ENCODE data around the gene BICC1.
"Not testable (repeated sequence)": the region's sequence is repeated elsewhere in the genome, so short reads cannot be mapped to it uniquely, and the experiment has no call there.

Gene BICC1

GRCh38 chr10:58857251-58857805 is 344.7 kb downstream of the BICC1 start:
- TF ChIP-seq SPI1 (IDR thresholded peaks at IDR 0.05; ENCODE audit: borderline replicate concordance, low read depth) (no peak), POLR2AphosphoS5 (IDR thresholded peaks at IDR 0.05; ENCODE audit: low read depth) (no peak), CTCF (IDR thresholded peaks at IDR 0.05; ENCODE audit: insufficient read depth, low read length) (no peak), REST (IDR thresholded peaks at IDR 0.05; ENCODE audit: insufficient replicate concordance, low read depth) (no peak), GABPA (IDR thresholded peaks at IDR 0.05; ENCODE audit: low read depth) (no peak)
- H3K27ac ChIP-seq (replicated peaks), result no peak overlapping the region
- no peak overlapping the region for H3K4me3 ChIP-seq (replicated peaks; ENCODE audit: insufficient read depth, low read length)
- no peak for DNase-seq (ENCODE audit: low read depth in 1 of 2, low spot score in 1 of 2)
- H3K27me3 ChIP-seq (ENCODE audit: insufficient read depth, poor library complexity, severe bottlenecking), result no peaks in the 10 kb centered on the region

GRCh38 chr10:58858123-58858522 is 345.5 kb downstream of the BICC1 start:
- not testable (repeated sequence) for H3K27ac ChIP-seq (replicated peaks); H3K4me3 ChIP-seq (replicated peaks; ENCODE audit: insufficient read depth, low read length); DNase-seq (ENCODE audit: low read depth in 1 of 2, low spot score in 1 of 2); H3K27me3 ChIP-seq (ENCODE audit: insufficient read depth, poor library complexity, severe bottlenecking)

GRCh38 chr10:58859526-58859925 is 346.9 kb downstream of the BICC1 start:
- DNase-seq (ENCODE audit: low read depth in 1 of 2, low spot score in 1 of 2), result no peak
- H3K27me3 ChIP-seq (ENCODE audit: insufficient read depth, poor library complexity, severe bottlenecking), result no peaks in the 10 kb centered on the region
- TF ChIP-seq GABPA (IDR thresholded peaks at IDR 0.05; ENCODE audit: low read depth) (no peak), CTCF (IDR thresholded peaks at IDR 0.05; ENCODE audit: insufficient read depth, low read length) (no peak), POLR2AphosphoS5 (IDR thresholded peaks at IDR 0.05; ENCODE audit: low read depth) (no peak), SPI1 (IDR thresholded peaks at IDR 0.05; ENCODE audit: borderline replicate concordance, low read depth) (no peak), REST (IDR thresholded peaks at IDR 0.05; ENCODE audit: insufficient replicate concordance, low read depth) (no peak)
- H3K4me3 ChIP-seq (replicated peaks; ENCODE audit: insufficient read depth, low read length), result no peak overlapping the region
- H3K27ac ChIP-seq (replicated peaks), result no peak overlapping the region

GRCh38 chr10:58867683-58868082 is 355.0 kb downstream of the BICC1 start:
- no peak for TF ChIP-seq GABPA (IDR thresholded peaks at IDR 0.05; ENCODE audit: low read depth)
- peak; percentile 75 for TF ChIP-seq SPI1 (IDR thresholded peaks at IDR 0.05; ENCODE audit: borderline replicate concordance, low read depth)
- DNase-seq (ENCODE audit: low read depth in 1 of 2, low spot score in 1 of 2), result no peak
- Histone ChIP-seq H3K4me3 (replicated peaks; ENCODE audit: insufficient read depth, low read length) (no peak overlapping the region), H3K27me3 (ENCODE audit: insufficient read depth, poor library complexity, severe bottlenecking) (no peaks in the 10 kb centered on the region), H3K27ac (replicated peaks) (no peak overlapping the region)

GRCh38 chr10:58868736-58869435 is 356.2 kb downstream of the BICC1 start:
- Histone ChIP-seq H3K27ac (replicated peaks) (no peak overlapping the region), H3K4me3 (replicated peaks; ENCODE audit: insufficient read depth, low read length) (no peak overlapping the region), H3K27me3 (ENCODE audit: insufficient read depth, poor library complexity, severe bottlenecking) (no peaks in the 10 kb centered on the region)
- no peak for DNase-seq (ENCODE audit: low read depth in 1 of 2, low spot score in 1 of 2)
- TF ChIP-seq GABPA (IDR thresholded peaks at IDR 0.05; ENCODE audit: low read depth), result no peak
- no peak for TF ChIP-seq REST (IDR thresholded peaks at IDR 0.05; ENCODE audit: insufficient replicate concordance, low read depth)
- TF ChIP-seq POLR2AphosphoS5 (IDR thresholded peaks at IDR 0.05; ENCODE audit: low read depth), result no peak
- no peak for TF ChIP-seq CTCF (IDR thresholded peaks at IDR 0.05; ENCODE audit: insufficient read depth, low read length)
- no peak for TF ChIP-seq SPI1 (IDR thresholded peaks at IDR 0.05; ENCODE audit: borderline replicate concordance, low read depth)

Data from HL-60 (cell line).